ENCODE measurements around the gene SLC16A3.
A peak's percentile ranks its signal among the peaks of the same experiment; 100 is the strongest.
"Not testable (repeated sequence)": the region's sequence is repeated elsewhere in the genome, so short reads cannot be mapped to it uniquely, and the experiment has no call there.

The SLC16A3 gene

GRCh38 chr17:82259972-82260961 lies 31.4 kb downstream of the SLC16A3 start:
- not testable (repeated sequence) for DNase-seq

- DNase-seq: no peak
These were observed 33.5 kb downstream of the SLC16A3 start for GRCh38 chr17:82262344-82262743.

- no peak for DNase-seq
These were observed 34.8 kb downstream of the SLC16A3 start for GRCh38 chr17:82263641-82264040.

- DNase-seq: no peak
These were observed 37.3 kb downstream of the SLC16A3 start for GRCh38 chr17:82266142-82266541.

- peak; percentile 25 to 94 (median 83) for DNase-seq
These were observed 38.9 kb downstream of the SLC16A3 start for GRCh38 chr17:82267575-82268379.

GRCh38 chr17:82269138-82269881 lies 40.5 kb downstream of the SLC16A3 start:
- DNase-seq: no peak

GRCh38 chr17:82269882-82270500 lies 41.1 kb downstream of the SLC16A3 start:
- no peak for DNase-seq

- no peak for DNase-seq
These were observed 41.8 kb downstream of the SLC16A3 start for GRCh38 chr17:82270651-82271050.

GRCh38 chr17:82271401-82271800 lies 42.6 kb downstream of the SLC16A3 start:
- no peak for DNase-seq

- peak in 25 of 51 donors; percentile 31 to 69 (median 52) for DNase-seq
These were observed 43.9 kb downstream of the SLC16A3 start for GRCh38 chr17:82272495-82273326.

GRCh38 chr17:82273327-82274133 lies 44.7 kb downstream of the SLC16A3 start, which contains the start of gene CSNK1D:
Gene CSNK1D (minus strand): TSS chr17:82273700. CDS start chr17:82273381, 319 bp downstream.
- peak; percentile 40 to 94 (median 82) for DNase-seq

GRCh38 chr17:82274134-82275020 lies 45.5 kb downstream of the SLC16A3 start:
- no peak for DNase-seq

GRCh38 chr17:82275326-82275725 lies 46.5 kb downstream of the SLC16A3 start:
- no peak for DNase-seq

- DNase-seq: no peak
These were observed 48.1 kb downstream of the SLC16A3 start for GRCh38 chr17:82276938-82277337.

GRCh38 chr17:82277851-82278250 lies 49.0 kb downstream of the SLC16A3 start:
- peak in 5 of 51 donors; percentile 9 to 33 (median 27) for DNase-seq

- DNase-seq: no peak
These were observed 49.5 kb downstream of the SLC16A3 start for GRCh38 chr17:82278308-82278707.

GRCh38 chr17:82278786-82279391 lies 50.0 kb downstream of the SLC16A3 start:
- no peak for DNase-seq
